H1 (cell line): ENCODE measurements around the gene PPP2R2D. TPM values are rescaled to one million over a fixed set of nuclear protein-coding genes. Genes with fewer than 3 reads are reported as not detected.

Experiments
- CTCF ChIA-PET: fragments of 300-600 bp; sonication (Branson Sonifier 250); formaldehyde crosslinking; loops from one replicate; lab custom pipeline; 2021; ENCODE audit not compliant: partially characterized antibody; lab: Charles Lee
- POLR2A ChIA-PET: fragments of 300-600 bp; sonication (Branson Sonifier 250); formaldehyde crosslinking; loops from one replicate; lab custom pipeline; 2021; ENCODE audit warnings: inconsistent platforms; ENCODE audit not compliant: partially characterized antibody; lab: Charles Lee
- DNase-seq, 2 experiments: peaks; one replicate each; pipeline versions ENCODE4 v3.0.0 to v3.0.0-alpha.2; 2010 to 2022; ENCODE audit warnings: low spot score in 2 of 2, low read depth in 1 of 2, mixed read lengths in 1 of 2
- FAIRE-seq: peaks from 2 replicates; lab custom pipeline; 2011; peaks lifted over from hg19 to GRCh38; lab: Jason Lieb, UNC
- H2AFZ ChIP-seq: 2 replicates; pipeline ENCODE4 v1.8.1; 2012; ENCODE audit warnings: low read length, inconsistent platforms
- H2AK5ac ChIP-seq: 2 replicates; pipeline ENCODE4 v1.6.1; 2013; ENCODE audit warnings: low read depth, low read length
- H2BK120ac ChIP-seq: replicated peaks from 2 replicates; pipeline ENCODE3; 2013; ENCODE audit warnings: low read depth, low read length, inconsistent platforms
- H2BK12ac ChIP-seq: 2 replicates; pipeline ENCODE4 v1.6.1; 2013; ENCODE audit warnings: low read depth, low read length
- H2BK15ac ChIP-seq: 2 replicates; pipeline ENCODE4 v1.6.1; 2013; ENCODE audit warnings: low read length
- H2BK20ac ChIP-seq: 2 replicates; pipeline ENCODE4 v1.6.1; 2013; ENCODE audit warnings: low read length
- H2BK5ac ChIP-seq: 2 replicates; pipeline ENCODE4 v1.6.1; 2013; ENCODE audit warnings: low read depth, low read length
- H3K14ac ChIP-seq: 2 replicates; pipeline ENCODE4 v1.6.1; 2013; ENCODE audit warnings: inconsistent platforms; ENCODE audit not compliant: insufficient read length
- H3K18ac ChIP-seq: 2 replicates; pipeline ENCODE4 v1.6.1; 2013; ENCODE audit warnings: low read length; ENCODE audit errors: extremely low read depth
- H3K23ac ChIP-seq: 2 replicates; pipeline ENCODE4 v1.6.1; 2013; ENCODE audit warnings: inconsistent platforms; ENCODE audit not compliant: insufficient read length
- H3K23me2 ChIP-seq: 2 replicates; pipeline ENCODE4 v1.6.1; 2013; ENCODE audit warnings: low read depth, low read length
- H3K27ac ChIP-seq: 2 replicates; pipeline ENCODE4 v1.6.1; 2011; ENCODE audit warnings: low read depth, low read length, inconsistent platforms
- H3K27me3 ChIP-seq, 4 experiments: replicated peaks in 1 of 4; 1 replicate in 1 of 4; 2 replicates in 3 of 4; pipeline versions ENCODE4 v1.6.1 to v1.8.1; 2011 to 2013; ENCODE audit warnings: low read length in 3 of 4, mild to moderate bottlenecking in 3 of 4, inconsistent platforms in 2 of 4, mixed read lengths in 2 of 4, moderate library complexity in 1 of 4; ENCODE audit not compliant: control insufficient read depth in 3 of 4, insufficient read depth in 3 of 4; ENCODE audit errors: extremely low read depth in 1 of 4
- H3K36me3 ChIP-seq, 4 experiments: 2 replicates each; pipeline versions ENCODE4 v1.6.1 to v1.8.1; 2011 to 2013; ENCODE audit warnings: mild to moderate bottlenecking in 4 of 4, low read length in 3 of 4, moderate library complexity in 2 of 4, control low read depth in 1 of 4, inconsistent platforms in 1 of 4; ENCODE audit not compliant: insufficient read depth in 4 of 4, control insufficient read depth in 2 of 4
- H3K4ac ChIP-seq: replicated peaks from 2 replicates; pipeline ENCODE3; 2013; ENCODE audit warnings: low read length, low read depth, mixed read lengths, inconsistent platforms; ENCODE audit not compliant: insufficient read length
- H3K4me1 ChIP-seq, 4 experiments: replicated peaks in 1 of 4; 1 replicate in 1 of 4; 2 replicates in 3 of 4; pipeline versions ENCODE4 v1.6.1 to v1.8.1; 2011 to 2013; ENCODE audit warnings: low read length in 3 of 4, inconsistent platforms in 2 of 4, mixed read lengths in 1 of 4; ENCODE audit not compliant: insufficient read depth in 4 of 4, control insufficient read depth in 3 of 4
- H3K4me2 ChIP-seq, 2 experiments: 2 replicates each; pipeline versions ENCODE4 v1.6.1 to v1.8.1; 2011 to 2013; ENCODE audit warnings: low read depth in 2 of 2, low read length in 2 of 2, control low read depth in 1 of 2, inconsistent platforms in 1 of 2, mild to moderate bottlenecking in 1 of 2; ENCODE audit not compliant: insufficient read depth in 1 of 2
- H3K4me3 ChIP-seq, 4 experiments: fragments of 200-600, 300-600 bp in 1 of 4; sonication (generic), shearing (Covaris generic), sonication (Bioruptor Twin) in 1 of 4; 2 replicates each; pipeline versions ENCODE4 v1.5.1 to v1.8.1; 2011 to 2016; ENCODE audit warnings: low read length in 4 of 4, low read depth in 3 of 4, control low read depth in 2 of 4, inconsistent platforms in 2 of 4, mild to moderate bottlenecking in 2 of 4, mixed read lengths in 1 of 4, moderate library complexity in 1 of 4; ENCODE audit not compliant: insufficient read depth in 2 of 4; ENCODE audit errors: extremely low read depth in 1 of 4
- H3K56ac ChIP-seq: replicated peaks from 2 replicates; pipeline ENCODE3; 2013; ENCODE audit warnings: low read depth, mild to moderate bottlenecking, mixed read lengths, low read length, inconsistent platforms; ENCODE audit not compliant: insufficient read length
- H3K79me1 ChIP-seq: 2 replicates; pipeline ENCODE4 v1.6.1; 2013; ENCODE audit warnings: low read depth, low read length, control low read depth
- H3K79me2 ChIP-seq, 2 experiments: 2 replicates each; pipeline versions ENCODE4 v1.6.1 to v1.8.1; 2012 to 2013; ENCODE audit warnings: low read length in 2 of 2, mild to moderate bottlenecking in 2 of 2, inconsistent platforms in 1 of 2; ENCODE audit not compliant: insufficient read depth in 2 of 2, control insufficient read depth in 1 of 2
- H3K9ac ChIP-seq, 4 experiments: replicated peaks in 1 of 4; 1 replicate in 1 of 4; 2 replicates in 3 of 4; pipeline versions ENCODE4 v1.6.1 to v1.8.1; 2011 to 2013; ENCODE audit warnings: low read depth in 3 of 4, low read length in 3 of 4, control low read depth in 2 of 4, mild to moderate bottlenecking in 2 of 4, moderate library complexity in 2 of 4, inconsistent platforms in 1 of 4; ENCODE audit errors: extremely low read depth in 1 of 4
- H3K9me3 ChIP-seq, 2 experiments: 2 replicates each; pipeline versions ENCODE4 v1.6.1 to v1.8.1; 2012 to 2013; ENCODE audit warnings: mild to moderate bottlenecking in 2 of 2, moderate library complexity in 2 of 2, control low read depth in 1 of 2, inconsistent platforms in 1 of 2, low read depth in 1 of 2, low read length in 1 of 2, mixed read lengths in 1 of 2; ENCODE audit not compliant: insufficient read depth in 2 of 2
- H4K20me1 ChIP-seq, 2 experiments: replicated peaks in 1 of 2; 2 replicates each; pipeline versions ENCODE3 to v1.8.1; 2011 to 2013; ENCODE audit warnings: inconsistent platforms in 2 of 2, low read length in 2 of 2, mild to moderate bottlenecking in 1 of 2; ENCODE audit not compliant: insufficient read depth in 2 of 2, control insufficient read depth in 1 of 2
- H4K5ac ChIP-seq: 2 replicates; pipeline ENCODE4 v1.6.1; 2013; ENCODE audit warnings: low read length, low read depth, mixed read lengths, inconsistent platforms; ENCODE audit not compliant: insufficient read length
- H4K8ac ChIP-seq: 2 replicates; pipeline ENCODE4 v1.8.0; 2013; ENCODE audit warnings: mild to moderate bottlenecking, moderate library complexity, low read length, inconsistent platforms; ENCODE audit not compliant: insufficient read depth; ENCODE audit errors: extremely low read depth
- H4K91ac ChIP-seq: replicated peaks from 2 replicates; pipeline ENCODE3; 2013; ENCODE audit warnings: low read length, mixed read lengths, inconsistent platforms; ENCODE audit not compliant: insufficient read length
- CBX5 ChIP-seq: fragments of 300-800, 300-1000 bp; sonication (generic); IDR thresholded peaks from 2 replicates; pipeline ENCODE4 v1.7.1; 2016; ENCODE audit warnings: antibody characterized with exemption, low read length, low read depth
- E2F6 ChIP-seq: IDR thresholded peaks from 2 replicates; pipeline ENCODE4 v1.6.1; 2012; ENCODE audit warnings: inconsistent platforms
- MAX ChIP-seq: IDR thresholded peaks from 2 replicates; pipeline ENCODE4 v1.6.1; 2012; ENCODE audit warnings: inconsistent platforms
- RFX5 ChIP-seq: IDR thresholded peaks from 2 replicates; pipeline ENCODE4 v1.6.1; 2011; ENCODE audit warnings: low read depth, low read length, improper control_type of control experiment, borderline replicate concordance
- RXRA ChIP-seq: IDR thresholded peaks from 2 replicates; pipeline ENCODE4 v1.6.1; 2011; ENCODE audit warnings: low read depth, mild to moderate bottlenecking, low read length, moderate library complexity; ENCODE audit not compliant: insufficient read depth
- TAF1 ChIP-seq: IDR thresholded peaks from 2 replicates; pipeline ENCODE4 v1.6.1; 2011; ENCODE audit warnings: mild to moderate bottlenecking, low read depth, low read length
- WGBS, 2 experiments: shearing (Covaris generic) in 1 of 2; methylation state at CpG; one replicate each; pipeline versions ENCODE4 v1.1.6 to v1.1.7; 2013 to 2015; ENCODE audit warnings: low lambda C conversion rate in 2 of 2, mixed read lengths in 2 of 2, inconsistent platforms in 1 of 2, low coverage in 1 of 2, missing lambda C conversion rate in 1 of 2; ENCODE audit not compliant: insufficient replicate concordance in 2 of 2, insufficient coverage in 1 of 2, insufficient read length in 1 of 2; ENCODE audit errors: extremely low coverage in 1 of 2, missing lambda C conversion rate in 1 of 2; 5-methylcytosine and 5-hydroxymethylcytosine counted together
- polyA plus RNA-seq, 7 experiments: library from polyadenylated mRNA; depleted of rRNA in 3 of 7; stranded (reverse) in 5 of 7; unstranded in 2 of 7; fragments of >200 nt in 5 of 7; fragments of 200-250 nt in 2 of 7; gene quantifications; 1 replicate in 5 of 7; 2 replicates in 1 of 7; 4 replicates in 1 of 7; pipeline versions ENCODE4 v1.2.1 to v1.2.3, GENCODE V29; 2011 to 2013; ENCODE audit warnings: missing spikeins in 2 of 7, mixed read lengths in 2 of 7
- total RNA-seq: library from RNA; stranded (reverse); fragmentation: NEBNext Ultra II Directional; extraction: Animal tissue kit (Norgen Biotek cat#: 25700); gene quantifications from 2 replicates; pipeline ENCODE4 v1.2.1, GENCODE V29; 2021

The PPP2R2D gene
- total and polyA plus RNA-seq, 2 of the 8 experiments (the other 6 are each of a cell fraction or from before 2014, with no cell fraction given): 25.4 to 32.8 TPM

- Histone ChIP-seq H3K79me2 (no peaks in the 10 kb centered on the region), H3K56ac (no peak overlapping the region), H3K27me3 (no peaks in the 10 kb centered on the region), H3K18ac (no peak overlapping the region), H3K9ac (no peak overlapping the region), H4K91ac (no peak overlapping the region), H3K4ac (no peak overlapping the region), H3K4me2 (no peak overlapping the region), H2BK20ac (no peak overlapping the region), H3K4me1 (no peaks in the 10 kb centered on the region; a peak in 1 of 7 replicates), H2AFZ (no peak overlapping the region), H3K23ac (no peak overlapping the region), H3K4me3 (no peak overlapping the region), H3K79me1 (peaks cover 3% of the 10 kb centered on the region; the same call in 1 of the 2 replicates), H2BK5ac (no peak overlapping the region; the same call in 1 of the 2 replicates), H2BK12ac (no peak overlapping the region), H3K27ac (no peak overlapping the region), H4K20me1 (peaks cover 0 to 8% of the 10 kb centered on the region in 2 experiments), H3K36me3 (peaks cover 6 to 36% (median 18%) of the 10 kb centered on the region in 4 experiments), H4K8ac (no peak overlapping the region), H3K9me3 (peaks cover 0 to 3% of the 10 kb centered on the region in 2 experiments; a peak in 1 of 4 replicates), H2AK5ac (no peak overlapping the region), H4K5ac (no peak overlapping the region), H2BK15ac (no peak overlapping the region), H3K14ac (no peak overlapping the region), H3K23me2 (no peaks in the 10 kb centered on the region), H2BK120ac (no peak overlapping the region)
- POLR2A ChIA-PET: interaction anchor here (1.0 to 2.6 kb wide), 3 partner anchors 15 to 129 kb away, joined by 3 to 15 read pairs (median 5); no protein-coding TSS in a partner anchor
- TF ChIP-seq TAF1 (no peak), RXRA (no peak), MAX (no peak), CBX5 (no peak), RFX5 (no peak), E2F6 (no peak)
- 81% methylated on average over 19 of the region's 19 CpGs; no CpG with 5 or more reads in 1 of the 2 experiments for WGBS, 2 experiments
- DNase-seq (no peak), FAIRE-seq (no peak)
- CTCF ChIA-PET: interaction anchor here (1.3 to 1.8 kb wide), 3 partner anchors 13 to 65 kb away, joined by 4 to 7 read pairs (median 4); no protein-coding TSS in a partner anchor
Observed at GRCh38 chr10:131959841-131960240, 59.0 kb downstream of the PPP2R2D start.
